ENCODE data around the gene AIP. TPM values are rescaled to one million over a fixed set of nuclear protein-coding genes. Genes with fewer than 3 reads are reported as not detected.

AIP gene
- total and polyA plus RNA-seq, 2 of the 8 experiments (the other 6 are each of a cell fraction or from before 2014, with no cell fraction given) = 29.8 to 54.4 TPM

DNA sequence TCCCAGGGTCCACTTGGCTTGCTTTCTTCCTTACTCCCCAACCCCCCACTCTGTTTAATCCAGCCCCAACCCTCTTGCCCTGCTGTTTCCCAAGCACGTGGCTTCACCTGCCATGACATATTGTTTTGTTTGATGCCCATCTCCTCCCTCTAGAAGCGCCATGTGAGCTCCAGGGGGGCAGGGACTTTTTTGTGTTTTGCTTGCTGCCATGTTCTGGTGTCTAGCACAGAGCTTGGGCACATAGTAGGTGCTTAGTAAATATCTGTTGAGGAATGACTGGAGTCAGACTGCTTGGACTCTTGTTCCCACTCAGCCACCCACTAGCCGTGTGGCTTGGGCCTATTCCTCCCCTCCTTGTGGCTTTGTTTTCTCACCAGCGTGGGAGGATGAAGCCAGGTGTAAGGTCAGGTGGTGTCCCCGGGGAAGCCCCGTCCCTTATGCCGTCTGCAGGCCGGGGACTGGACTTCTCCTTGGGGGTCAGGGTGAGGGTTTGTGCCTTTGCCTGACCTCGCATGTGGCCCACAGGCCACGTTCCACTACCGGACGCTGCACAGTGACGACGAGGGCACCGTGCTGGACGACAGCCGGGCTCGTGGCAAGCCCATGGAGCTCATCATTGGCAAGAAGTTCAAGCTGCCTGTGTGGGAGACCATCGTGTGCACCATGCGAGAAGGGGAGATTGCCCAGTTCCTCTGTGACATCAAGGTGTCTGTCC, 3.8 kb downstream of the AIP start (continued):
- no peak for TF ChIP-seq MAFK (IDR thresholded peaks at IDR 0.05; ENCODE audit: low read depth, low read length)

Measured in H1 (cell line).